GM18519 (cell line): ENCODE results near the gene KRTAP4-16.
"Not testable (repeated sequence)": the region's sequence is repeated elsewhere in the genome, so short reads cannot be mapped to it uniquely, and the experiment has no call there.

Experiments
- ATAC-seq: cut with Tn5 transposase; IDR thresholded peaks from one replicate; pipeline ENCODE4 v1.9.1; 2021; ENCODE audit warnings: mild to moderate bottlenecking, moderate library complexity; ENCODE audit not compliant: unreplicated experiment, low FRiP score

The KRTAP4-16 gene

GRCh38 chr17:41101586-41102259 lies at the start of gene KRTAP4-16:
Gene KRTAP4-16, minus strand, starts transcription at chr17:41102209. Its CDS starts 0 bp downstream, at chr17:41102209.
- no peak for ATAC-seq

GRCh38 chr17:41151525-41151924 lies 49.5 kb upstream of the KRTAP4-16 start:
- no peak for ATAC-seq

DNA sequence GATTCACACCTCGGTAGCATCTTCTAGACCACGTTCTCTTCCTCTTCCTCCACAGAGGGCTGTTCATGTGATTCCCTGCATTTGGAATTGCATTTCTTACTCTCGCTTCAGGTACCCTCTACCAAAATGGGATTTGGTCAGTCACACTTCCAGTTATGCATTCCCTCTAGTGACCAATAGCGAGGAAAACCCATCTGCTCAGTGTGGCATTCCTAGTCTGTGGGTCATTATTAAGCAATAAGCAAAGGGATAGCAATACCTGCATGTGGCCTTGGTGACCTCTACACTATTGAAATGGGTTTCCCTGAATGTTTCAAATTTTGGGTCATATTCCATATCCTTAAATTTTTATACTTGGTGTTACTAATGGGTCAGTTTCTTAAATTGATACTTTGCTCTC lies 48.0 kb upstream of the KRTAP4-16 start:
- ATAC-seq: no peak

DNA sequence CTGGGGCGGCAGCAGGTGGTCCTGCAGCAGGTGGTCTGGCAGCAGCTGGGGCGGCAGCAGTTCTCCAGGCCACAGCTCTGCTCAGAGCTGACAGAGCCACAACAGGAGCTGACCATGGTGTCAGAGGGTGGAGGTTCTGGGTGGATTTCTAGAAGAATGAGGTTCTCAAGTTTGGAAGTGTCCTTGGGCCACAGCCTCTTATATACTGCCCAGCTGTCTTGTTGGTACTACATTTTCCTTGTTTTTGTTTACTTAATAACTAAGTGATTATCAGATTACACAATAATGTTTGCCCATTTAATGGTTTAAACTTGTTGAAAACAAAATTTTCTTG lies 47.6 kb upstream of the KRTAP4-16 start, which contains the start of gene KRTAP4-5:
KRTAP4-5 (minus strand) TSS at position 174 of the 334 bp plus-strand sequence; CDS start at position 116, 58 bp downstream.
- ATAC-seq: no peak

DNA sequence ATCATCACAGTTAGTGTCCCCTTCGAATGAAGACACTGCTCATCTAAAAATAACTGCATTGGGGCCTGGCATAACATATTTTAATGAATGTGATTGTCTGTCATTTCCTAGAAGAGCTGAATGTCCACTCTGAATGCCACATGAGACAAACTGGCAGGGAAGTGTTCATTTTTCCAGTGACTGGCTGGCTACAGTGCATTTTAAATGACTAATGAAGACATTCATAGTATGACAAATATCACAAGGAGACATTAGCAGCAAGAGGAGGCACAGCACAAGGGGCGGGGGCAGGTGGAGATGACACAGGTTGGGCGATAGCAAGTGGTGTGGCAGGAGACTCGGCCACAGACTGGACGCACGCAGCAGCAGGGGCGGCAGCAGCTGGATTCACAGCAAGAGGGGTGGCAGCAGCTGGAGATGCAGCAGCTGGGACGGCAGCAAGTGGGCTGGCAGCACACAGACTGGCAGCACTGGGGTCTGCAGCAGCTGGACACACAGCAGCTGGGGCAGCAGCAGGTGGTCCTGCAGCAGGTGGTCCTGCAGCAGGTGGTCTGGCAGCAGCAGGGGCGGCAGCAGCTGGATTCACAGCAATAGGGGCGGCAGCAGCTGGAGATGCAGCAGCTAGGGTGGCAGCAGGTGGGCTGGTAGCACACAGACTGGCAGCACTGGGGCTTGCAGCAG lies 47.1 kb upstream of the KRTAP4-16 start:
- ATAC-seq: not testable (repeated sequence)

DNA sequence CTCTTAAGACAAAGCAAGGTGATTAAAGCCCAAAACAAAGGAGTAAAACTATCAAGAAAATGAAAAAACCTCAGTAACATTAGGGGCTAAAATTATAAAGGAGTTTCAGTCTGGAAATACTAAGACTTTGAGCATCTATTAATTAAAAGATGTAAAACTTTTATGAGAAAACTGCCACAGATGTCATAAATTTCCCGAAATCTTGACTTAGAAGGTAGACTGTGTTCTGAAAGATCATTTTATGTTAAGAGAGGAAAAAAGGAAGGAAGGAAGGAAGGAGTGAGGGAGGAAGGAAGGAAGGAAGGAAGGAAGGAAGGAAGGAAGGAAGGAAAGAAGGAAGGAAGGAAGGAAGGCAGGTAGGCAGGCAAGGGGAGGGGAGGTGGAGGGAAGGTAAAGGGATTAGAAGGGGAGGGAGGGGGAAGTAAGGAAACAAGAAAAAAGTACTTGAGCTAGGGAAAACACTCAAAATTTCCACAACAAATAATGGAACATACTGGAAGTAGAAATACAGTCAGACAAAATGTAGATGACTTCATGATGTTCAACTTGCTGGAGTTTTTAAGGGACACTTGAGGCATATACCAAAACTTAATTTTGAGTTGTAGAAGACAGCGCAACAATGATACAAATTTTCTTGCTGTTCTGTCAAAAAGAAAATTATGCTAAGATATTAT lies 45.7 kb upstream of the KRTAP4-16 start:
- ATAC-seq: no peak

GRCh38 chr17:41145261-41145660 lies 43.3 kb upstream of the KRTAP4-16 start:
- no peak for ATAC-seq

- no peak for ATAC-seq
Measured at GRCh38 chr17:41144846-41145245, 42.8 kb upstream of the KRTAP4-16 start.

GRCh38 chr17:41141361-41141760 lies 39.4 kb upstream of the KRTAP4-16 start:
- ATAC-seq: no peak

- ATAC-seq: no peak
Measured at GRCh38 chr17:41140360-41141131, 38.5 kb upstream of the KRTAP4-16 start, which contains the start of gene KRTAP4-6. Gene KRTAP4-6, minus strand, starts transcription at chr17:41140544. Its CDS starts 57 bp downstream, at chr17:41140487.

GRCh38 chr17:41139865-41140264 lies 37.9 kb upstream of the KRTAP4-16 start:
- ATAC-seq: not testable (repeated sequence)

DNA sequence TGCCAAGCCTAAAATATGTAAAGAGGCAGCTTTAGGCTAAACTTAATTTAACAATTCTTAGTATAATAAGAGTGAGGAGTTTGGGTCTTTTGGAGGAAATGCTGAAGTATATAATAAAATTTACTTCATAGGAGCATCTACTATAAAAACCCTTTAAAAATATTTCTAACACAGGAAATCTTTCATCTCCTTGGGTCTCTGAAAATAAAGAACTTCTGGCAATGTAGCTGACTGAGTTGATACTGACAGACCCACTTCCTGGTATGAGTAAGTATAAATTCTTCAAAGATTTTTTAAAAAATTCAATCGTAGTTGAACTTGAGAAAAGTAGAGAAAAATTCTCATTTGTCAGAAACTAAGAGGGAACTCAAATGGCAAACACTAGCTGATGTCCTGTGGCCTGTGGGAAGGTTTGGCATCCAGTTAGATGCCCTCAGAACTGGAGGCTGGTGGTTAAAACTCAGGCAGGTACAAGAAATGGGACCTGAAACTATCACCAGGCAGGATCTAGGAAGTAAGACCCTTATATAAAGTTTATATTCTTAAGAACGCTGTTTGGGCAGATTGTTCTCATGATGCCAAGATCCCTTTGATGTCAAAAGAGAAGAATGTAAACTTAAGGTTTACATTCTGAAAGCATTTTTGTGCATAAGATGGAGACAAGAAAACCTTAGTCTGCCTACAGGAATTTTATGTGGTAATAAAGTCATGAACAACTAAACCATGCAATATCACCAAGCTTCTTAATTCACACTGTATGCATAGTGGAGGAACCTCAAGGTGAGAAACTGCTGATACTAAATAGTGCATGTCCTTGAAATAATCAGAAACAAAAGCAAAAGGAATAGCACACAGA lies 32.1 kb upstream of the KRTAP4-16 start:
- ATAC-seq: no peak

DNA sequence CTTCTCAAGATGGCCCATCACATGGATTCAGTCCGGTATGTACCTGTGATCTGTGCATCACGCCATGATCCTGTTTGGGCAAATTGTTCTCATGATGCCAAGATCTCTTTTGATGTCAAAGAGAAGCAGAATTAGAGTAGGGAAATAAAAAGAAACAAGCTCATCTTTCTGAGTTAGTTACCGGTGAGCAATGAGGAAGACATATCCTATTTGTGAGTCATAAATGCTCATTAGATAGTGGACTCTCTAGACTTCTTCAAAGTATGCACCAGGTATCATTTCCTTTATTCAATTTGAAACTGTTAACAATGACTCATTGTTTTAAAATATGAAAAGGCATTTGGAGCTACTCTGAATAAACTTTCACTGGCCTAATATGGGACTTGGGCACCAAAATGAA lies 30.0 kb upstream of the KRTAP4-16 start:
- ATAC-seq: no peak

- ATAC-seq: no peak
Measured at GRCh38 chr17:41127371-41127770, 25.4 kb upstream of the KRTAP4-16 start.

GRCh38 chr17:41126412-41126811 lies 24.4 kb upstream of the KRTAP4-16 start:
- no peak for ATAC-seq

- no peak for ATAC-seq
Measured at GRCh38 chr17:41125064-41125463, 23.1 kb upstream of the KRTAP4-16 start.

DNA sequence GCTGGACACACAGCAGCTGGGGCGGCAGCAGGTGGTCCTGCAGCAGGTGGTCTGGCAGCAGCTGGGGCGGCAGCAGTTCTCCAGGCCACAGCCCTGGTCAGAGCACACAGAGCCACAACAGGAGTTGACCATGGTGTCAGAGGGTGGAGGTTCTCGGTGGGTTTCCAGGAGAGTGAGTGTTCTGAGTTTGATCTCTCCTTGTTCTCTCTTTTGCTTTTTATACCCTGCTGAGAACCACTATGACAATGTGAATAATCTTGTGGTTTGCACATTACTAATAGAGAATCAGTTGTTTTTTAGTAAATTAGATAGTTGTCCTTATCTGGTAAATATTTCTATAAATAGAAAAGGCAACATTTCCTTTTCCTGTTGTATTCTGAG lies 22.0 kb upstream of the KRTAP4-16 start, which contains the start of gene KRTAP4-12:
KRTAP4-12 (minus strand) TSS at position 192 of the 381 bp plus-strand sequence; CDS start at position 132, 60 bp downstream.
- ATAC-seq: not testable (repeated sequence)

DNA sequence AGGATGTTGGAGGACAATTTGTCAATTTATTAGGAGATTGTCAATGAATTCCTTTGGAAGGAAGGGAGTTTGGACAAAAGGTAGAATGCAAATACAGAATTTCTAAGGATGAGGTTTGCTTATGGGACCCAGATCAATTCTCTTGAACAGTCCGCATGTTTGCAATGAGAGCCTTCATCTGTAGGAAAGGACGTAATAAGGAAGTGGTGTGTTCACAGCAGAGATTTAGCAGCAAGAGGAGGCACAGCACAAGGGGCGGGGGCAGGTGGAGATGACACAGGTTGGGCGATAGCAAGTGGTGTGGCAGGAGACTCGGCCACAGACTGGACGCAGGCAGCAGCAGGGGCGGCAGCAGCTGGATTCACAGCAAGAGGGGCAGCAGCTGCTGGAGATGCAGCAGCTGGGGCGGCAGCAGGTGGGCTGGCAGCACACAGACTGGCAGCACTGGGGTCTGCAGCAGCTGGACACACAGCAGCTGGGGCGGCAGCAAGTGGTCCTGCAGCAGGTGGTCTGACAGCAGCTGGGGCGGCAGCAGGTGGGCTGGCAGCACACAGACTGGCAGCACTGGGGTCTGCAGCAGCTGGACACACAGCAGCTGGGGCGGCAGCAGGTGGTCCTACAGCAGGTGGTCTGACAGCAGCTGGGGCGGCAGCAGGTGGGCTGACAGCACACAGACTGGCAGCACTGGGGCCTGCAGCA lies 21.4 kb upstream of the KRTAP4-16 start:
- not testable (repeated sequence) for ATAC-seq

DNA sequence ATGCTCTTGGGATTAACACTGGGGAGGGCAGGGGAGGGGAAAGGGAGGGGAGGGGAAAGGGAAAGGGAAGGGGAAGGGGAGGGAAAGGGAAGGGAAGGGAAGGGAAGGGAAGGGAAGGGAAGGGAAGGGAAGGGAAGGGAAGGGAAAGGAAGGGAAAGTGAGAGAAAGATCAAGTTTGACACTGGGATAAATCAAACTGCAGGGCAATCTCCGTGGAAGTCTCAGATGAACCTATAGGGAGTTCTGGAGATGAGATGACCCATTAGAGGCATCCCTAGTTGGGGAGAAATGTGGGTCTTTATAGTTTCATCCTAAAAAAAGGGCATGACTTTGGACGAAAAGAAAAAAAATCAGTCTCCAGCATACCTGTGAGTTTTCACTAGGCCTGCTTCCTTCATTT lies 19.7 kb upstream of the KRTAP4-16 start:
- no peak for ATAC-seq
